Liver (tissue), 9 donors: ENCODE data around the gene RSPO4. TPM values are rescaled to one million over a fixed set of nuclear protein-coding genes. Genes with fewer than 3 reads are reported as not detected.

ENCODE experiments used
- DNase-seq: peaks from one replicate; pipeline ENCODE4 v3.0.0-alpha.2; 2017; ENCODE audit warnings: low spot score
- H3K27ac ChIP-seq, 2 donors: one replicate each; pipeline ENCODE4 v1.7.0; 2013; ENCODE audit warnings: inconsistent platforms in 2 of 2, low read length in 2 of 2, control low read depth in 1 of 2, low read depth in 1 of 2, mild to moderate bottlenecking in 1 of 2
- H3K27me3 ChIP-seq, 4 donors: one replicate each; pipeline versions ENCODE4 v1.6.1 to v1.7.0; 2013; ENCODE audit warnings: low read length in 3 of 4, inconsistent platforms in 1 of 4, mild to moderate bottlenecking in 1 of 4, moderate library complexity in 1 of 4; ENCODE audit not compliant: control insufficient read depth in 4 of 4, insufficient read depth in 4 of 4
- H3K36me3 ChIP-seq, 4 donors: one replicate each; pipeline versions ENCODE4 v1.6.1 to v1.7.0; 2013; ENCODE audit warnings: low read length in 3 of 4, mild to moderate bottlenecking in 3 of 4, low read depth in 1 of 4, moderate library complexity in 1 of 4; ENCODE audit not compliant: control insufficient read depth in 4 of 4, insufficient read depth in 3 of 4
- H3K4me1 ChIP-seq, 4 donors: one replicate each; pipeline versions ENCODE4 v1.6.1 to v1.7.0; 2013; ENCODE audit warnings: low read length in 3 of 4, mild to moderate bottlenecking in 3 of 4, moderate library complexity in 1 of 4; ENCODE audit not compliant: control insufficient read depth in 4 of 4, insufficient read depth in 4 of 4
- H3K4me3 ChIP-seq, 3 donors: one replicate each; pipeline versions ENCODE4 v1.6.1 to v1.7.0; 2013; ENCODE audit warnings: low read length in 3 of 3, control low read depth in 1 of 3, low read depth in 1 of 3, mild to moderate bottlenecking in 1 of 3
- H3K9ac ChIP-seq, 2 donors: one replicate each; pipeline ENCODE4 v1.7.0; 2013; ENCODE audit warnings: low read length in 2 of 2, mild to moderate bottlenecking in 2 of 2, moderate library complexity in 2 of 2, control low read depth in 1 of 2, low read depth in 1 of 2
- H3K9me3 ChIP-seq, 4 donors: one replicate each; pipeline versions ENCODE4 v1.6.1 to v1.7.0; 2013; ENCODE audit warnings: low read length in 3 of 4; ENCODE audit not compliant: control insufficient read depth in 4 of 4
- CTCF ChIP-seq: fragments of 150-350 bp; IDR thresholded peaks from 2 replicates; pipeline ENCODE4 v1.5.1; 2017; ENCODE audit warnings: improper control_type of control experiment, low read depth, low read length; ENCODE audit not compliant: missing input control
- FOXA1 ChIP-seq: IDR thresholded peaks from 2 replicates; pipeline ENCODE4 v1.6.1; 2016; ENCODE audit warnings: antibody characterized with exemption
- GABPA ChIP-seq, 2 donors: IDR thresholded peaks in 1 of 2; conservative IDR thresholded peaks in 1 of 2; 2 replicates each; pipeline ENCODE4 v1.6.1; 2016; ENCODE audit warnings: antibody characterized with exemption in 2 of 2, mild to moderate bottlenecking in 1 of 2, moderate library complexity in 1 of 2
- HNF4A ChIP-seq, 2 donors: conservative IDR thresholded peaks; 2 replicates each; pipeline ENCODE4 v1.6.1; 2016; ENCODE audit warnings: antibody characterized with exemption in 2 of 2, mild to moderate bottlenecking in 2 of 2
- HNF4G ChIP-seq: IDR thresholded peaks from 2 replicates; pipeline ENCODE4 v1.6.1; 2016; ENCODE audit warnings: antibody characterized with exemption
- JUND ChIP-seq, 2 donors: IDR thresholded peaks; 2 replicates each; pipeline ENCODE4 v1.6.1; 2016; ENCODE audit warnings: antibody characterized with exemption in 2 of 2
- RAD21 ChIP-seq, 2 donors: IDR thresholded peaks; 2 replicates each; pipeline ENCODE4 v1.6.1; 2016; ENCODE audit warnings: antibody characterized with exemption in 2 of 2, mild to moderate bottlenecking in 2 of 2
- RXRA ChIP-seq, 2 donors: IDR thresholded peaks; 2 replicates each; pipeline ENCODE4 v1.6.1; 2017 to 2018; ENCODE audit warnings: antibody characterized with exemption in 2 of 2, mild to moderate bottlenecking in 1 of 2
- SP1 ChIP-seq: IDR thresholded peaks from 2 replicates; pipeline ENCODE4 v1.6.1; 2018; ENCODE audit warnings: antibody characterized with exemption, mild to moderate bottlenecking
- TAF1 ChIP-seq: conservative IDR thresholded peaks from 2 replicates; pipeline ENCODE4 v1.6.1; 2016; ENCODE audit warnings: antibody characterized with exemption, mild to moderate bottlenecking
- YY1 ChIP-seq: IDR thresholded peaks from 2 replicates; pipeline ENCODE4 v1.6.1; 2016; ENCODE audit warnings: antibody characterized with exemption, mild to moderate bottlenecking
- WGBS: extraction: QIAGEN DNeasy Blood & Tissue Kit; methylation state at CpG from one replicate; pipeline ENCODE4 v1.1.7; 2013; 5-methylcytosine and 5-hydroxymethylcytosine counted together
- polyA plus RNA-seq, 2 donors: library from polyadenylated mRNA; stranded (reverse) in 1 of 2; unstranded in 1 of 2; fragments of 200-250 nt in 1 of 2; fragments of >200 nt in 1 of 2; fragmentation: Nextera tagmentation in 1 of 2; extraction: Ambion mirVana in 1 of 2; gene quantifications; one replicate each; pipeline versions ENCODE4 v1.2.1 to v1.2.3, GENCODE V29; 2013 to 2015
- total RNA-seq, 2 donors: library from RNA; depleted of rRNA; stranded (reverse); fragments of >200 nt; gene quantifications; one replicate each; pipeline ENCODE4 v1.2.3, GENCODE V29; 2014
- TF ChIP-seq, protein P1 (sequence below): IDR thresholded peaks from 2 replicates; pipeline ENCODE4 v1.6.1; 2016; ENCODE audit warnings: antibody characterized with exemption
- TF ChIP-seq, protein P2 (sequence below): IDR thresholded peaks from 2 replicates; pipeline ENCODE4 v1.6.1; 2016; ENCODE audit warnings: antibody characterized with exemption, mild to moderate bottlenecking
- TF ChIP-seq, protein P3 (sequence below): IDR thresholded peaks from 2 replicates; pipeline ENCODE4 v1.6.1; 2016; ENCODE audit warnings: antibody characterized with exemption
- donor health status: healthy.
- donor health status: healthy.
- donor health status: healthy.
- donor health status: healthy.
- donor health status: healthy.

Gene RSPO4
- total and polyA plus RNA-seq, 4 donors = not detected

- TF ChIP-seq RAD21 (IDR thresholded peaks at IDR 0.05) (no peak), CTCF (no peak)
- TF ChIP-seq, protein P1, sequence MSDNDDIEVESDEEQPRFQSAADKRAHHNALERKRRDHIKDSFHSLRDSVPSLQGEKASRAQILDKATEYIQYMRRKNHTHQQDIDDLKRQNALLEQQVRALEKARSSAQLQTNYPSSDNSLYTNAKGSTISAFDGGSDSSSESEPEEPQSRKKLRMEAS = no peak
- 72% methylated on average over 3 of the region's 3 CpGs for WGBS
- Histone ChIP-seq H3K36me3 (no peaks in the 10 kb centered on the region), H3K4me3 (no peak overlapping the region), H3K27me3 (no peaks in the 10 kb centered on the region), H3K4me1 (no peaks in the 10 kb centered on the region), H3K27ac (no peak overlapping the region), H3K9me3 (no peaks in the 10 kb centered on the region), H3K9ac (no peak overlapping the region)
- no peak for DNase-seq
Measured at GRCh38 chr20:1035466-1035865, 33.4 kb upstream of the RSPO4 start.

GRCh38 chr20:1034415-1034789 is 32.3 kb upstream of the RSPO4 start:
- Histone ChIP-seq H3K27me3 (no peaks in the 10 kb centered on the region), H3K4me3 (no peak overlapping the region), H3K9me3 (no peaks in the 10 kb centered on the region), H3K4me1 (no peaks in the 10 kb centered on the region), H3K36me3 (no peaks in the 10 kb centered on the region), H3K9ac (no peak overlapping the region), H3K27ac (no peak overlapping the region)
- DNase-seq = no peak
- TF ChIP-seq TAF1 (no peak), JUND (IDR thresholded peaks at IDR 0.05) (no peak), HNF4A (conservative IDR thresholded peaks at IDR 0.05) (no peak), FOXA1 (no peak), HNF4G (no peak), RXRA (IDR thresholded peaks at IDR 0.05) (no peak)
- TF ChIP-seq, protein P2, sequence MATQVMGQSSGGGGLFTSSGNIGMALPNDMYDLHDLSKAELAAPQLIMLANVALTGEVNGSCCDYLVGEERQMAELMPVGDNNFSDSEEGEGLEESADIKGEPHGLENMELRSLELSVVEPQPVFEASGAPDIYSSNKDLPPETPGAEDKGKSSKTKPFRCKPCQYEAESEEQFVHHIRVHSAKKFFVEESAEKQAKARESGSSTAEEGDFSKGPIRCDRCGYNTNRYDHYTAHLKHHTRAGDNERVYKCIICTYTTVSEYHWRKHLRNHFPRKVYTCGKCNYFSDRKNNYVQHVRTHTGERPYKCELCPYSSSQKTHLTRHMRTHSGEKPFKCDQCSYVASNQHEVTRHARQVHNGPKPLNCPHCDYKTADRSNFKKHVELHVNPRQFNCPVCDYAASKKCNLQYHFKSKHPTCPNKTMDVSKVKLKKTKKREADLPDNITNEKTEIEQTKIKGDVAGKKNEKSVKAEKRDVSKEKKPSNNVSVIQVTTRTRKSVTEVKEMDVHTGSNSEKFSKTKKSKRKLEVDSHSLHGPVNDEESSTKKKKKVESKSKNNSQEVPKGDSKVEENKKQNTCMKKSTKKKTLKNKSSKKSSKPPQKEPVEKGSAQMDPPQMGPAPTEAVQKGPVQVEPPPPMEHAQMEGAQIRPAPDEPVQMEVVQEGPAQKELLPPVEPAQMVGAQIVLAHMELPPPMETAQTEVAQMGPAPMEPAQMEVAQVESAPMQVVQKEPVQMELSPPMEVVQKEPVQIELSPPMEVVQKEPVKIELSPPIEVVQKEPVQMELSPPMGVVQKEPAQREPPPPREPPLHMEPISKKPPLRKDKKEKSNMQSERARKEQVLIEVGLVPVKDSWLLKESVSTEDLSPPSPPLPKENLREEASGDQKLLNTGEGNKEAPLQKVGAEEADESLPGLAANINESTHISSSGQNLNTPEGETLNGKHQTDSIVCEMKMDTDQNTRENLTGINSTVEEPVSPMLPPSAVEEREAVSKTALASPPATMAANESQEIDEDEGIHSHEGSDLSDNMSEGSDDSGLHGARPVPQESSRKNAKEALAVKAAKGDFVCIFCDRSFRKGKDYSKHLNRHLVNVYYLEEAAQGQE = no peak
- TF ChIP-seq, protein P3, sequence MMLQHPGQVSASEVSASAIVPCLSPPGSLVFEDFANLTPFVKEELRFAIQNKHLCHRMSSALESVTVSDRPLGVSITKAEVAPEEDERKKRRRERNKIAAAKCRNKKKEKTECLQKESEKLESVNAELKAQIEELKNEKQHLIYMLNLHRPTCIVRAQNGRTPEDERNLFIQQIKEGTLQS = no peak
- 79% methylated on average over 4 of the region's 4 CpGs for WGBS

DNA sequence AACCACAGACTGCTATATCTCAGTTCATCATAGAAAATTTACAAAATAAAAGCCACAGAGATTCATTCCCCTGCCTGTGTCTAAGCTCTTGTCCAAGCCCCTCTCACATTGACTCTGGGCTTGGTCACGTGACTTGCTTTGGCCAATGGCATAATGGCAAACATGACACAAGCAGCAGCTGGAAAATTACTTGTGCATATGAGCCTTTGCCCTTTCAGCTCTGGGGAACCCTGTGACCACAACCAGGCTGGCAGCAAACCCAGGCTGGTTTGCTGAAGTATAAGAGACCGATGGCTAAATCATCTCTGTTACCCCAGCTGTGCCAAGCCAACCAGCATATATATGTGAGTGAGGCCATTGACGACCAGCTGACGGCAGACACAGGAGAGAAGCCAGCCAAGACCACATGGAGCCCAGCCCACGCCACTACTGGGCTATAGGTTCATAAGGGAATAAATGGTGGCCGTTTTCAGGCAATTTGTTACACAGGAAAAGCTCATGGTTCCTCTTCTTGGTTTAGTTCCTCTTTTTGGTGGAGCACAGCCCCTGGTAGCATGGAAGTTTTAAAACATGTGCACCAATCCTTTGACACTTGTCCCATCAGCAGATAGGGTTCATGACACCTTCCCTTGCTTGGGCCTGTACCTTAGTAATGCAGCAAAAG is 31.8 kb upstream of the RSPO4 start:
- H3K27me3 ChIP-seq = no peaks in the 10 kb centered on the region
- H3K36me3 ChIP-seq = no peaks in the 10 kb centered on the region
- DNase-seq = no peak
- WGBS = 69% methylated on average over 6 of the region's 6 CpGs
- TF ChIP-seq CTCF (no peak), RXRA (IDR thresholded peaks at IDR 0.05) (no peak), YY1 (no peak), GABPA (IDR thresholded peaks at IDR 0.05 in 1 of 2, conservative IDR thresholded peaks at IDR 0.05 in 1 of 2) (no peak), HNF4G (no peak), SP1 (no peak), JUND (IDR thresholded peaks at IDR 0.05) (no peak)
- TF ChIP-seq, protein P2 = no peak
- no peaks in the 10 kb centered on the region for H3K4me1 ChIP-seq
- no peak overlapping the region for H3K27ac ChIP-seq
- no peak overlapping the region for H3K9ac ChIP-seq
- H3K4me3 ChIP-seq = no peak overlapping the region
- H3K9me3 ChIP-seq = no peaks in the 10 kb centered on the region
